ENCODE data around the gene ALLC. TPM values are rescaled to one million over a fixed set of nuclear protein-coding genes. Genes with fewer than 3 reads are reported as not detected.

Gene ALLC
- polyA plus RNA-seq, 1 experiment = not detected

GRCh38 chr2:3742743-3743508, 84.9 kb downstream of the ALLC start:
- ChIA-PET CTCF (interaction anchor here (0.5 kb wide), 1 partner anchor 715 kb away, joined by 3 read pairs; no protein-coding TSS in a partner anchor), POLR2A (no interaction called here)
- no peak for DNase-seq (ENCODE audit: low read depth)
- Histone ChIP-seq H3K4me3 (ENCODE audit: low read depth, low read length) (no peak overlapping the region), H3K36me3 (ENCODE audit: control insufficient read depth, insufficient read depth, low read length) (no peaks in the 10 kb centered on the region), H3K27me3 (ENCODE audit: control insufficient read depth, insufficient read depth, low read length) (no peaks in the 10 kb centered on the region)
- TF ChIP-seq, protein P1, sequence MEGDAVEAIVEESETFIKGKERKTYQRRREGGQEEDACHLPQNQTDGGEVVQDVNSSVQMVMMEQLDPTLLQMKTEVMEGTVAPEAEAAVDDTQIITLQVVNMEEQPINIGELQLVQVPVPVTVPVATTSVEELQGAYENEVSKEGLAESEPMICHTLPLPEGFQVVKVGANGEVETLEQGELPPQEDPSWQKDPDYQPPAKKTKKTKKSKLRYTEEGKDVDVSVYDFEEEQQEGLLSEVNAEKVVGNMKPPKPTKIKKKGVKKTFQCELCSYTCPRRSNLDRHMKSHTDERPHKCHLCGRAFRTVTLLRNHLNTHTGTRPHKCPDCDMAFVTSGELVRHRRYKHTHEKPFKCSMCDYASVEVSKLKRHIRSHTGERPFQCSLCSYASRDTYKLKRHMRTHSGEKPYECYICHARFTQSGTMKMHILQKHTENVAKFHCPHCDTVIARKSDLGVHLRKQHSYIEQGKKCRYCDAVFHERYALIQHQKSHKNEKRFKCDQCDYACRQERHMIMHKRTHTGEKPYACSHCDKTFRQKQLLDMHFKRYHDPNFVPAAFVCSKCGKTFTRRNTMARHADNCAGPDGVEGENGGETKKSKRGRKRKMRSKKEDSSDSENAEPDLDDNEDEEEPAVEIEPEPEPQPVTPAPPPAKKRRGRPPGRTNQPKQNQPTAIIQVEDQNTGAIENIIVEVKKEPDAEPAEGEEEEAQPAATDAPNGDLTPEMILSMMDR (IDR thresholded peaks at IDR 0.05; ENCODE audit: insufficient read depth, low read depth, low read length) = no peak

- no peak overlapping the region for H3K4me3 ChIP-seq (ENCODE audit: low read depth, low read length)
- TF ChIP-seq, protein P1 (IDR thresholded peaks at IDR 0.05; ENCODE audit: insufficient read depth, low read depth, low read length) = no peak
- H3K36me3 ChIP-seq (ENCODE audit: control insufficient read depth, insufficient read depth, low read length) = no peaks in the 10 kb centered on the region
- no peak for DNase-seq (ENCODE audit: low read depth)
- POLR2A ChIA-PET = no interaction called here
- no peaks in the 10 kb centered on the region for H3K27me3 ChIP-seq (ENCODE audit: control insufficient read depth, insufficient read depth, low read length)
- CTCF ChIA-PET = no interaction called here
Observed at GRCh38 chr2:3743951-3744555, 86.1 kb downstream of the ALLC start.

GRCh38 chr2:3745920-3746319, 87.9 kb downstream of the ALLC start:
- TF ChIP-seq, protein P1 (IDR thresholded peaks at IDR 0.05; ENCODE audit: insufficient read depth, low read depth, low read length) = no peak
- H3K36me3 ChIP-seq (ENCODE audit: control insufficient read depth, insufficient read depth, low read length) = no peaks in the 10 kb centered on the region
- no peak overlapping the region for H3K4me3 ChIP-seq (ENCODE audit: low read depth, low read length)
- ChIA-PET CTCF (no interaction called here), POLR2A (no interaction called here)
- DNase-seq (ENCODE audit: low read depth) = no peak
- no peaks in the 10 kb centered on the region for H3K27me3 ChIP-seq (ENCODE audit: control insufficient read depth, insufficient read depth, low read length)

DNA sequence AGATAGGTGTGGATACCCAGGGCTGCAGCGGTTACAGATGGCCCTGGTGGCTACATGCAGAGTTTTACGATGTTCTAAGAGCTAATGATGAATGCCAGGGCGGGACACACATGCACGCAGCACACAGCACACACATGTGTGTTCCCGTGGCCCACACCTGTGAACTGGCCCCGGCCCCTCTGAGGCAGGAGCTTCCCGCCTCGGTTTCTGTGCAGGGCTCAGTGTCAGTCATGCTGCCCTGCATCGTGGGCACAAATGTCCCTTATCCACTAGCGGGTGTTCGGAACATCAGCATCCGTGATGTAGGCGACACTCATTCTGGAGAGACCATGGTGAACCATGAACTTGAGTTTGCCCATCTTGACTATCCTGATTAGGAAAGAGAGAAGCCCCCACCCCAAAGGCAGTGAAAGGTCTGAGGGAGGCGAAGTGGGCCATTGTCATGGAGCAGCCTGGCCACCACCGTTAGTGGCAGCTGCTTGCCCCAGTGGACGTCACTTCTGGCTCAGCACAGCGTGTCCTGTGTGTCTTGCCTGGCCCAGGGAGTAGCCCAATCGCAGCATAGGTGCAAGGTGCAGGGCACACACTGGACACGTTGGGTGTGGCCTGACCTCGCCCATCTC, 89.1 kb downstream of the ALLC start:
- POLR2A ChIA-PET = no interaction called here
- TF ChIP-seq, protein P1 (IDR thresholded peaks at IDR 0.05; ENCODE audit: insufficient read depth, low read depth, low read length) = no peak
- DNase-seq (ENCODE audit: low read depth) = no peak
- no peaks in the 10 kb centered on the region for H3K27me3 ChIP-seq (ENCODE audit: control insufficient read depth, insufficient read depth, low read length)
- no peak overlapping the region for H3K4me3 ChIP-seq (ENCODE audit: low read depth, low read length)
- CTCF ChIA-PET = no interaction called here
- no peaks in the 10 kb centered on the region for H3K36me3 ChIP-seq (ENCODE audit: control insufficient read depth, insufficient read depth, low read length)

DNA sequence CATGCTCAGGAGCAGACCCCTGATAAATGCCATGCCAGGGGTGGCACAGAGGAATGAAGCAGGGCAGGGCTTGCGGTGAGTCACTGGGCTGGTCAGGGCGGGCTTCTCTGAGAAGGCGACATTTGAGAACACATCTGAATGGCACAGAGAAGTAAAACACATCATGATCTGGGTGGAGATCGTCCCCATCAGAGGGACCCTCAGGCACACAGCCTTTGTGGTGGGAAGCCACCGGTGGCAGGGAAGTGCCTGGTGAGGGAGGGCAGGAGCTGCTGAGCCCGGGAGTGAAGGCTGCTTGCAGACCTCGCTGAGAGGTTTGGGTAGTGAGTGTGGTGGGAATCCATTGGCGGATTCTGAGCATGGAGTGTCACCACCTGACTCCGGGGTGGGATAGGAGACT, 89.8 kb downstream of the ALLC start:
- Histone ChIP-seq H3K4me3 (ENCODE audit: low read depth, low read length) (no peak overlapping the region), H3K27me3 (ENCODE audit: control insufficient read depth, insufficient read depth, low read length) (no peaks in the 10 kb centered on the region), H3K36me3 (ENCODE audit: control insufficient read depth, insufficient read depth, low read length) (no peaks in the 10 kb centered on the region)
- TF ChIP-seq, protein P1 (IDR thresholded peaks at IDR 0.05; ENCODE audit: insufficient read depth, low read depth, low read length) = no peak
- ChIA-PET POLR2A (no interaction called here), CTCF (no interaction called here)
- DNase-seq (ENCODE audit: low read depth) = no peak
